ENCODE measurements around the gene ADNP. TPM values are rescaled to one million over a fixed set of nuclear protein-coding genes. Genes with fewer than 3 reads are reported as not detected.

ADNP gene
- total and polyA plus RNA-seq, 2 donors (not counting 1 experiment from before 2014, with no cell fraction given) = 20.4 to 94.8 TPM

DNA sequence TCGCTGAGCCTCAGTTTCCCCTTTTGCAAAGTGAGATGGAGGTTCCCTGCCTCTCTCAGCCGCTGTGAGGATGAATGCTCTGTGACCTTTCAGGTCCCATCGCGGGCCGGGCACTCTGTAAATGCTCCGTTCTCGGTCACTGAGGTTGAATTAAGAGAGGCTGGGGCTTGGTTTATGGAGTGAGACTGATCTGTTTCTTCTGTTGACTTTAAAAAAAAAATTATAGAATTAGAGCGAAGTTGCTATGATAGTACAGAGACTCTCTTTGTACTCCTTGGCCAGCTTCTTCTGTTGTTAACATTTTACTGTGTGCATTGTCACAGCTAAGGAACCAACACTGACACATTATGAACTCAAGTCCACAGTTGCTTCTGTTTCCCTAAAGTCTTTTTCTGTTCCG, 64.4 kb downstream of the ADNP start:
- 100% methylated on average over 7 of the region's 9 CpGs for WGBS (ENCODE audit: insufficient coverage)

DNA sequence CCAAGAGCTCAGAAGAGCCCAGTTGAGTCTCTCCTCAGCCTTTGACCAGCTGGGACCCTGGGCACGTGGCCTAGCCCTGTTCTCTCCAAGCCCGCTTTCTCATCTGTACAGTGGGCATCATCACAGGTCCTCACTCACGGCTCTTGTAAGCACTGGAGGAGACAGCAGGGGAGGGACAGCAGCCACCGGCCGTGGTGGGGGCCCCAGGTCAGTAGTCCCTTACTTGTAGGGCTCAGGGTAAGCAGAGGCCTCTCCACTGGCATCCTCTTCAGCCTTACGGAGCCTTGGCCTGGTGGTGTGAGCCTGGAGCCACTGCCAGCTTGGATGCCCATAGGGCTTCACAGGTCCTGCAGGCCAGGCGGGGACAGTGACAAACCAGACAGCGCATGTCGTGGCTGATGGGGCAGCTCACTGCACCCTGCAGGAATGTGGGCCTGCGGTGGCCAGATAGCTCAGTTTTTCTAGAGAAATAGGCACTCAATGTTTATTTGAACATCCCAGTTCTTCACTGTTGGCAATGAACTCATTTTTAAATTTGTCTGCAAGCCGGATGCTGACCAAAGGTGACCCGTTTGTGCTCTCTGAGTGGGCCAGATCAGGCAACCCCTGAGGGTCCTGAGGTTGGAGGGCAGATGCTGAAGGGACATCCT, 65.1 kb downstream of the ADNP start:
- Histone ChIP-seq H3K4me2 (replicated peaks; ENCODE audit: low read depth, low read length, poor library complexity, severe bottlenecking) (no peak overlapping the region), H2AFZ (ENCODE audit: insufficient read depth, low read depth, low read length, poor library complexity, severe bottlenecking) (no peak overlapping the region), H3K27ac (ENCODE audit: low read length in 2 of 2) (no peak overlapping the region), H3K27me3 (replicated peaks in 1 of 4; ENCODE audit: control extremely low read depth in 1 of 4, control insufficient read depth in 3 of 4, insufficient read depth in 4 of 4, low read length in 3 of 4) (no peaks in the 10 kb centered on the region), H3K79me2 (ENCODE audit: control insufficient read depth, insufficient read depth, low read length) (peaks cover 84% of the 10 kb centered on the region), H3K9me3 (ENCODE audit: control extremely low read depth in 1 of 3, control insufficient read depth in 2 of 3, insufficient read depth in 1 of 3, low read length in 2 of 3) (no peaks in the 10 kb centered on the region), H3K4me1 (ENCODE audit: control insufficient read depth in 2 of 2, insufficient read depth in 2 of 2, low read length in 2 of 2) (peaks cover under 1 to 9% of the 10 kb centered on the region in 2 donors), H3K36me3 (replicated peaks in 1 of 2; ENCODE audit: control extremely low read depth in 1 of 2, control insufficient read depth in 1 of 2, extremely low read depth in 1 of 2, insufficient read depth in 2 of 2, low read length in 1 of 2) (peaks cover 0 to 47% of the 10 kb centered on the region in 2 experiments), H3K9ac (ENCODE audit: low read length) (no peak overlapping the region), H4K20me1 (ENCODE audit: control insufficient read depth, insufficient read depth, low read length, poor library complexity, severe bottlenecking) (peaks cover 63% of the 10 kb centered on the region), H3K4me3 (ENCODE audit: control extremely low read depth in 1 of 5, extremely low read depth in 1 of 5, insufficient read depth in 1 of 5, low read depth in 2 of 5, low read length in 4 of 5) (no peak overlapping the region)
- Mint-ChIP-seq H3K9me3 (ENCODE audit: insufficient read depth) (no peaks in the 10 kb centered on the region), H3K4me3 (no peak overlapping the region), H3K27ac (no peak overlapping the region), H3K4me1 (peaks cover 8% of the 10 kb centered on the region), H3K27me3 (no peaks in the 10 kb centered on the region)
- intact Hi-C loops (cut with micrococcal nuclease) = no loop called here
- TF ChIP-seq, protein P1, sequence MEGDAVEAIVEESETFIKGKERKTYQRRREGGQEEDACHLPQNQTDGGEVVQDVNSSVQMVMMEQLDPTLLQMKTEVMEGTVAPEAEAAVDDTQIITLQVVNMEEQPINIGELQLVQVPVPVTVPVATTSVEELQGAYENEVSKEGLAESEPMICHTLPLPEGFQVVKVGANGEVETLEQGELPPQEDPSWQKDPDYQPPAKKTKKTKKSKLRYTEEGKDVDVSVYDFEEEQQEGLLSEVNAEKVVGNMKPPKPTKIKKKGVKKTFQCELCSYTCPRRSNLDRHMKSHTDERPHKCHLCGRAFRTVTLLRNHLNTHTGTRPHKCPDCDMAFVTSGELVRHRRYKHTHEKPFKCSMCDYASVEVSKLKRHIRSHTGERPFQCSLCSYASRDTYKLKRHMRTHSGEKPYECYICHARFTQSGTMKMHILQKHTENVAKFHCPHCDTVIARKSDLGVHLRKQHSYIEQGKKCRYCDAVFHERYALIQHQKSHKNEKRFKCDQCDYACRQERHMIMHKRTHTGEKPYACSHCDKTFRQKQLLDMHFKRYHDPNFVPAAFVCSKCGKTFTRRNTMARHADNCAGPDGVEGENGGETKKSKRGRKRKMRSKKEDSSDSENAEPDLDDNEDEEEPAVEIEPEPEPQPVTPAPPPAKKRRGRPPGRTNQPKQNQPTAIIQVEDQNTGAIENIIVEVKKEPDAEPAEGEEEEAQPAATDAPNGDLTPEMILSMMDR (IDR thresholded peaks at IDR 0.05) = no peak
- TF ChIP-seq EZH2 (IDR thresholded peaks at IDR 0.05; ENCODE audit: borderline replicate concordance, insufficient read depth, low read depth, low read length, poor library complexity, severe bottlenecking) = no peak
- no peak for DNase-seq
- 94% methylated on average over 11 of the region's 12 CpGs for WGBS (ENCODE audit: insufficient coverage)
- POLR2A ChIA-PET = no interaction called here
- ATAC-seq (ENCODE audit: low read depth) = no peak
- CTCF ChIA-PET = interaction anchor here (1.0 kb wide), 1 partner anchor 12 kb away, joined by 3 read pairs; no protein-coding TSS in a partner anchor

More for the DNA sequence above, 64.4 kb downstream of the ADNP start:
- Histone ChIP-seq H3K36me3 (replicated peaks in 1 of 2; ENCODE audit: control extremely low read depth in 1 of 2, control insufficient read depth in 1 of 2, extremely low read depth in 1 of 2, insufficient read depth in 2 of 2, low read length in 1 of 2) (peaks cover 0 to 45% of the 10 kb centered on the region in 2 experiments), H3K79me2 (ENCODE audit: control insufficient read depth, insufficient read depth, low read length) (peaks cover 84% of the 10 kb centered on the region), H3K4me3 (ENCODE audit: control extremely low read depth in 1 of 5, extremely low read depth in 1 of 5, insufficient read depth in 1 of 5, low read depth in 2 of 5, low read length in 4 of 5) (no peak overlapping the region), H3K27ac (ENCODE audit: low read length in 2 of 2) (no peak overlapping the region), H3K9ac (ENCODE audit: low read length) (no peak overlapping the region), H3K9me3 (ENCODE audit: control extremely low read depth in 1 of 3, control insufficient read depth in 2 of 3, insufficient read depth in 1 of 3, low read length in 2 of 3) (no peaks in the 10 kb centered on the region), H3K27me3 (replicated peaks in 1 of 4; ENCODE audit: control extremely low read depth in 1 of 4, control insufficient read depth in 3 of 4, insufficient read depth in 4 of 4, low read length in 3 of 4) (no peaks in the 10 kb centered on the region), H3K4me1 (ENCODE audit: control insufficient read depth in 2 of 2, insufficient read depth in 2 of 2, low read length in 2 of 2) (peaks cover 7 to 16% of the 10 kb centered on the region in 2 donors), H3K4me2 (replicated peaks; ENCODE audit: low read depth, low read length, poor library complexity, severe bottlenecking) (no peak overlapping the region), H4K20me1 (ENCODE audit: control insufficient read depth, insufficient read depth, low read length, poor library complexity, severe bottlenecking) (peaks cover 65% of the 10 kb centered on the region), H2AFZ (ENCODE audit: insufficient read depth, low read depth, low read length, poor library complexity, severe bottlenecking) (no peak overlapping the region)
- DNase-seq (no peak), ATAC-seq (ENCODE audit: low read depth) (no peak)
- intact Hi-C loops (cut with micrococcal nuclease) = no loop called here
- Mint-ChIP-seq H3K9me3 (ENCODE audit: insufficient read depth) (no peaks in the 10 kb centered on the region), H3K27me3 (no peaks in the 10 kb centered on the region), H3K4me3 (no peak overlapping the region), H3K27ac (no peak overlapping the region), H3K4me1 (peaks cover 14% of the 10 kb centered on the region)
- CTCF ChIA-PET = no interaction called here
- POLR2A ChIA-PET = no interaction called here
- TF ChIP-seq EZH2 (IDR thresholded peaks at IDR 0.05; ENCODE audit: borderline replicate concordance, insufficient read depth, low read depth, low read length, poor library complexity, severe bottlenecking) = no peak
- TF ChIP-seq, protein P1 (IDR thresholded peaks at IDR 0.05) = no peak

Measured in B cell (primary cell).